SK-N-SH treated with all-trans-retinoic acid at 6 μM for 48 hours (cell line): ENCODE data around the gene PIK3R6.

Experiments
- OSR1 ChIP-seq: fragments of 250-450 bp; sonication (Bioruptor Pico); IDR thresholded peaks from 2 replicates; pipeline ENCODE4 v1.8.0; 2022; ENCODE audit warnings: moderate library complexity, mild to moderate bottlenecking, inconsistent platforms
- PATZ1 ChIP-seq: fragments of 250-450 bp; sonication (Bioruptor Pico); IDR thresholded peaks from 2 replicates; pipeline ENCODE4 v1.8.0; 2020; ENCODE audit warnings: mild to moderate bottlenecking, moderate library complexity, borderline replicate concordance
- TCF4 ChIP-seq: fragments of 250-450 bp; sonication (Bioruptor Pico); IDR thresholded peaks from 2 replicates; pipeline ENCODE4 v1.8.0; 2021; ENCODE audit warnings: mild to moderate bottlenecking, moderate library complexity, borderline replicate concordance
- TOX ChIP-seq: fragments of 250-450 bp; sonication (Bioruptor Pico); IDR thresholded peaks from 2 replicates; pipeline ENCODE4 v1.8.0; 2021; ENCODE audit warnings: mild to moderate bottlenecking, moderate library complexity, borderline replicate concordance
- ZFP3 ChIP-seq: fragments of 250-450 bp; sonication (Bioruptor Pico); IDR thresholded peaks from 2 replicates; pipeline ENCODE4 v1.5.0; 2020; ENCODE audit warnings: mild to moderate bottlenecking, moderate library complexity
- TF ChIP-seq, protein P1 (sequence below): fragments of 250-450 bp; sonication (Bioruptor Pico); IDR thresholded peaks from 2 replicates; pipeline ENCODE4 v1.5.1; 2021; ENCODE audit warnings: mild to moderate bottlenecking, moderate library complexity
- TF ChIP-seq, protein P2 (sequence below): fragments of 250-450 bp; sonication (Bioruptor Pico); IDR thresholded peaks from 2 replicates; pipeline ENCODE4 v1.5.0; 2020; ENCODE audit warnings: mild to moderate bottlenecking, moderate library complexity

- TF ChIP-seq PATZ1 (no peak), ZFP3 (no peak), TCF4 (CRISPR knock-in tag) (no peak), OSR1 (CRISPR knock-in tag) (no peak), TOX (CRISPR knock-in tag) (no peak)
- TF ChIP-seq, protein P1, sequence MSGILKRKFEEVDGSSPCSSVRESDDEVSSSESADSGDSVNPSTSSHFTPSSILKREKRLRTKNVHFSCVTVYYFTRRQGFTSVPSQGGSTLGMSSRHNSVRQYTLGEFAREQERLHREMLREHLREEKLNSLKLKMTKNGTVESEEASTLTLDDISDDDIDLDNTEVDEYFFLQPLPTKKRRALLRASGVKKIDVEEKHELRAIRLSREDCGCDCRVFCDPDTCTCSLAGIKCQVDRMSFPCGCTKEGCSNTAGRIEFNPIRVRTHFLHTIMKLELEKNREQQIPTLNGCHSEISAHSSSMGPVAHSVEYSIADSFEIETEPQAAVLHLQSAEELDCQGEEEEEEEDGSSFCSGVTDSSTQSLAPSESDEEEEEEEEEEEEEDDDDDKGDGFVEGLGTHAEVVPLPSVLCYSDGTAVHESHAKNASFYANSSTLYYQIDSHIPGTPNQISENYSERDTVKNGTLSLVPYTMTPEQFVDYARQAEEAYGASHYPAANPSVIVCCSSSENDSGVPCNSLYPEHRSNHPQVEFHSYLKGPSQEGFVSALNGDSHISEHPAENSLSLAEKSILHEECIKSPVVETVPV (CRISPR knock-in tag), result no peak
- TF ChIP-seq, protein P2, sequence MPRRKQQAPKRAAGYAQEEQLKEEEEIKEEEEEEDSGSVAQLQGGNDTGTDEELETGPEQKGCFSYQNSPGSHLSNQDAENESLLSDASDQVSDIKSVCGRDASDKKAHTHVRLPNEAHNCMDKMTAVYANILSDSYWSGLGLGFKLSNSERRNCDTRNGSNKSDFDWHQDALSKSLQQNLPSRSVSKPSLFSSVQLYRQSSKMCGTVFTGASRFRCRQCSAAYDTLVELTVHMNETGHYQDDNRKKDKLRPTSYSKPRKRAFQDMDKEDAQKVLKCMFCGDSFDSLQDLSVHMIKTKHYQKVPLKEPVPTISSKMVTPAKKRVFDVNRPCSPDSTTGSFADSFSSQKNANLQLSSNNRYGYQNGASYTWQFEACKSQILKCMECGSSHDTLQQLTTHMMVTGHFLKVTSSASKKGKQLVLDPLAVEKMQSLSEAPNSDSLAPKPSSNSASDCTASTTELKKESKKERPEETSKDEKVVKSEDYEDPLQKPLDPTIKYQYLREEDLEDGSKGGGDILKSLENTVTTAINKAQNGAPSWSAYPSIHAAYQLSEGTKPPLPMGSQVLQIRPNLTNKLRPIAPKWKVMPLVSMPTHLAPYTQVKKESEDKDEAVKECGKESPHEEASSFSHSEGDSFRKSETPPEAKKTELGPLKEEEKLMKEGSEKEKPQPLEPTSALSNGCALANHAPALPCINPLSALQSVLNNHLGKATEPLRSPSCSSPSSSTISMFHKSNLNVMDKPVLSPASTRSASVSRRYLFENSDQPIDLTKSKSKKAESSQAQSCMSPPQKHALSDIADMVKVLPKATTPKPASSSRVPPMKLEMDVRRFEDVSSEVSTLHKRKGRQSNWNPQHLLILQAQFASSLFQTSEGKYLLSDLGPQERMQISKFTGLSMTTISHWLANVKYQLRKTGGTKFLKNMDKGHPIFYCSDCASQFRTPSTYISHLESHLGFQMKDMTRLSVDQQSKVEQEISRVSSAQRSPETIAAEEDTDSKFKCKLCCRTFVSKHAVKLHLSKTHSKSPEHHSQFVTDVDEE (CRISPR knock-in tag), result no peak
These were observed 29.5 kb upstream of the PIK3R6 start for GRCh38 chr17:8896641-8897635.
